CD4-positive, alpha-beta T cell treated with Interleukin-1 beta for 1 hour (primary cell): Measurements from ENCODE around the gene ARHGEF2.
A peak's percentile ranks its signal among the peaks of the same experiment; 100 is the strongest.
"Not testable (repeated sequence)": the region's sequence is repeated elsewhere in the genome, so short reads cannot be mapped to it uniquely, and the experiment has no call there.

Experiments
- DNase-seq, 2 donors: peaks; one replicate each; pipeline ENCODE4 v3.0.0-alpha.2; 2020 to 2022

ARHGEF2 gene

GRCh38 chr1:155940993-155941844 lies 37.1 kb downstream of the ARHGEF2 start, which contains the start of gene RXFP4:
Gene RXFP4, plus strand, starts transcription at chr1:155941638. Its CDS starts 72 bp downstream, at chr1:155941710.
- no peak for DNase-seq

DNA sequence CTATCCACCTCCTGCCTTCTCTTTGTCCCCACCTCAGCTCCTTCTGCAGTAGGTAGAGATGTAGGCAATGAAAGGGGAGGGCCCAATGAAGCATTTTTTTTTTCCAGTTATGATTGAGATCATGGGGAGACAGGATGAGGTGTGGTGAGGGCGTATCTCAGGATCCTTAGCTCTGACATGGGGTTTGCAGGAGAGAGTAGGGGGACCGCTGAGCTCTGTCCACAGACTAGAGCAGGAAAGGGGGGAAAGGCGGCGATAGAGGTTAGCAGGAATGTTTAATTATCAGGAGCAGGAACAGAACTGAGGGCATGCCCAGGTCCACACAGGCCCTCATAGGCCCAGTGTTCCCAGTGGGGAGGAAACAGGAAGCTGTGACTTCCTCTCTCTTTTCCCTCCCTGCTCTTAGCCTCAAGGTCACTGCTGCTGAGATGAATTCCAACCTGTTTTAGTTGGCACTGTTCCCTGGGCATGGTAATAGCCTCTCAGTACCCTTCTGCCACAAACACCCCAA lies 37.8 kb downstream of the ARHGEF2 start:
- no peak for DNase-seq

DNA sequence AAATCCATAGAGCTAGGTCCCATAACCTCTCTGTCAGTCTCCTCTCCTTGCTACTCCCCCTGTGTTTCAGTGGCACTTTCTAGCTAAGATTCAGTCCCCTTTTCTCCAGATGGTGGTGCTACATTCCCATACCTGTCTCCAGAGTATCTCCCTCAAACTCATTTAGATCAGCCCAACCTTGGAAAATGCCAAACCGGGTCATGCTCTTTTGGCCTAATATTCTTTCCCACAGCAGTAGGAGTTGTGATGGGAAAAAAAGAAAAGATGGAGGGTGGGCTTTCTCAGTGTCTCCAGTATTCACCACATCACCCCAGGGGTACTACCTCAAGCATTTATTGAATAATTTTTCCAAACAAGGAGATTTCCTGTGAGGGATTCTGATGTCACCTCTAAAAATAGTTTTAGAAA lies 40.1 kb downstream of the ARHGEF2 start:
- DNase-seq: peak; percentile 26 to 66

GRCh38 chr1:155934936-155935590 lies 43.3 kb downstream of the ARHGEF2 start:
- no peak for DNase-seq

- peak; percentile 97 to 98 for DNase-seq
Measured at GRCh38 chr1:155934097-155934935, 44.0 kb downstream of the ARHGEF2 start, which contains the start of gene KHDC4. Gene KHDC4, minus strand, starts transcription at chr1:155934413. Its CDS starts 40 bp downstream, at chr1:155934373.

- DNase-seq: no peak
Measured at GRCh38 chr1:155933591-155934096, 44.7 kb downstream of the ARHGEF2 start.

GRCh38 chr1:155932487-155932886 lies 45.9 kb downstream of the ARHGEF2 start:
- DNase-seq: no peak

GRCh38 chr1:155932081-155932480 lies 46.3 kb downstream of the ARHGEF2 start:
- DNase-seq: no peak

- DNase-seq: no peak
Measured at GRCh38 chr1:155931332-155932038, 46.9 kb downstream of the ARHGEF2 start.

- DNase-seq: not testable (repeated sequence)
Measured at GRCh38 chr1:155930725-155931124, 47.6 kb downstream of the ARHGEF2 start.

- DNase-seq: no peak
Measured at GRCh38 chr1:155929057-155929456, 49.3 kb downstream of the ARHGEF2 start.

GRCh38 chr1:155925506-155925905 lies 52.8 kb downstream of the ARHGEF2 start:
- no peak for DNase-seq

GRCh38 chr1:155920717-155921116 lies 57.6 kb downstream of the ARHGEF2 start:
- DNase-seq: no peak

DNA sequence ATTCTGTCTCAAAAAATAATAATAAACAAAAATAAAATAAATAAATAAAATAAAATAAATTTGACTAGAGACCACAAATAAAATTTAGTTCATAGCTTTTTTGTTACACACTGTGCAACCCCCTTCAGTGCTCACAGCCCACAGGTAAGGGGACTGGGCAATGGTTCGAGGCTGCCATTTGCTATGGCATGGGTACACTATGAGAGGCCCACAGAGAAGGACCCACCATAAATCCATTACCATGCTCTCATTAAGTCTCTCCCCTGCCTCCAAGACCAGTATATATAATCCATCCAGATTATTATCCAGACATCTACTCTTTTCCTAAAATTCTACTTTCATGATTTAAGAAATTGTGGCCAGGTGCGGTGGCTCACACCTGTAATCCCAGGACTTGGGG lies 58.5 kb downstream of the ARHGEF2 start:
- no peak for DNase-seq

DNA sequence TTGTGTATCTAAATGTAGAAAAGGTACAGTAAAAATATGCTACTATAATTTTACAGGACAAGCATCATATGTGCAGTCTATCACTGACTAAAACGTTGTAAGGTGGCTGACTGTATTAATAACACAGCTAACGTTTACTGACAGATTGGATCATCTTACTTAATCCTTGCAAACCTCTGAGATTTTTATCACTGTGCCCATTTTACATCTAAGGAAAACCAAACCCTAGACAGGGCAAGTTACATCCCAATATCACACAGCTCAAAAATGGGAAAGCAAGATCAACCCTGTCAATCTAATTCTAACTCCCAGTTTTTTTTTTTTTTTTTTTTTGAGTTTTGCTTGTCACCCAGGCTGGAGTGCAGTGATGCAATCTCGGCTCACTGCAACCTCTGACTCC lies 59.7 kb downstream of the ARHGEF2 start:
- no peak for DNase-seq

DNA sequence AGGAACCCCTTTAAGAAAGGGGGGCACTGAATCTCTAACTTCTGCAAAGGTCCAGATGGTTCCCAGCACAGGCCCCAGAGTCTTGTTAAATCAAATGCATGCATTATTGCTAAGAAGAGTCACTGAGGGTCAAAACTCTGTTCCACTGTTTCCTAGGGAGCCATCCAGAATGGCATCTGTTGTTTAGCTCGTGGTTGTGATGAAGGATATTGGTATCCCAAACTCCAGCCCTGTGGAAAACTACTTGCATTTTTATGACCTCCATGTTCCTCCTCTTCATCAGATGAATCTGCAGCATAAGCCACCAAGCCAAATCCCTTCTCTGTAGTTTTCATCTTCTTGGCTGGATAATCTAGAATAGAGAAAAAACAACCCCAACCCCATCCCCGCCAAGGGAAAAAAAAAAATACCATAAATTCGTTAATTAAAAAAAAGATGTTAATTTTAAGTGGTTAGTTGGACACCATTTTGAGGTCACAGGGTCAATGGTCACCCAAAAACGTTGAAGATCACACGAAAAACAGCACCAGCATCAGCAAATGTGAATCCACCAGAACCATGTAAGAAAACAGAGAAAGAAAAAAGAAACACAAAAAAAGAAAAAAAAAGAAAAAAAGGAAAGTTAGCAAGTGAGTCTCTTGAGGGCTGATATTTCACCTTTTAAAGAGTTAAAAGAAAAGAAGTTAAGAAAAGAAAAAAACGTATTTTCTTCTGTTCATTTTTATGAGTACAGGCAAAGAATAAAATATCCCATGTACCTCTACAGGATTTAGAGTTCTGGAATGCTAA lies 64.2 kb downstream of the ARHGEF2 start:
- DNase-seq: no peak

- DNase-seq: no peak
Measured at GRCh38 chr1:155912056-155912536, 66.3 kb downstream of the ARHGEF2 start.

DNA sequence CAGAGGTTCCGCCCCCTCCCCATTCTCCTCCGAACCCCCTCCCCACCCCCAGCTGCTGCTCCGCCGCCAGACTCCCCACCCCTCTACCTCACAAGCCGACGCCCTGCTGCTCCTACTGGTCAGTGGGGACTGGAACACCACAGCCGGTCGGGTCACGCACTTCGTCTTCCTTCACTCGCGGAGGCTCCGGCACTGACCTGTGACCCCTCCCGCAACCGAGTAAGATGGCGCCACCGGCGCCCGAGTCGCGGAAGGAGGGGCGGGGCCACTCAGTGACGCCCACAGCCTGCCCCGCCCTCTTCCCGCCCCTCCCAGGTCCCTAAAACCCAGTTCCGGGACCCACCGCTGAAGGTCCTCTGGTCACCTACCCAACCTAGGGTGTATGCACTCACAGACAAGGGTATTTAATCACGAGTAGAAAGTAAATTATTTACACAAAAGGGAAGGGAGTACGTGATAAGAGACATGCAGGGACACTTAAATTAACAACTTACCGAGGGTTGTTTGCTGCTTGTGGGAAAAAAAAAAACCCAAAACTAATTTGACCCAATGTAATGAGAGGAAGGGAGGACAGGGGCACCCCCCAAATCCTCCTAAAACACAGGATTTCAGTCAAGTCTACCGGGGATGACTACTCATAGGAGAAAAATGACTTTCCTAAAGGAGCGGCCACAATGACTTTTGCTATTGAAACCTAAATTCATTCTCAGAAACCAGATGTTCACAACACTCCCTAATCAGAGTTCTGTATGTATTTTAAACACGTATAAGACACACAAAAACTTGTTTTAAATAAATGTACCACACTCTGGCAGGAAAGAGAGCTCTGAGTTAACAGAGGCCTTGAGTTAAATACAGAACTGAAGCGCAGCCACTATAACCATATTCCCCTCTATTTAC lies 66.9 kb downstream of the ARHGEF2 start, which contains the start of gene RIT1:
TSS of gene RIT1 (minus strand) at position 194 of the 900 bp plus-strand sequence. CDS start 588 bp downstream, outside the sequence.
- peak; percentile 88 to 89 for DNase-seq

GRCh38 chr1:155910621-155911121 lies 67.7 kb downstream of the ARHGEF2 start:
- DNase-seq: peak; percentile 13 to 29
